Measurements from ENCODE around the gene NOS1AP.

DNA sequence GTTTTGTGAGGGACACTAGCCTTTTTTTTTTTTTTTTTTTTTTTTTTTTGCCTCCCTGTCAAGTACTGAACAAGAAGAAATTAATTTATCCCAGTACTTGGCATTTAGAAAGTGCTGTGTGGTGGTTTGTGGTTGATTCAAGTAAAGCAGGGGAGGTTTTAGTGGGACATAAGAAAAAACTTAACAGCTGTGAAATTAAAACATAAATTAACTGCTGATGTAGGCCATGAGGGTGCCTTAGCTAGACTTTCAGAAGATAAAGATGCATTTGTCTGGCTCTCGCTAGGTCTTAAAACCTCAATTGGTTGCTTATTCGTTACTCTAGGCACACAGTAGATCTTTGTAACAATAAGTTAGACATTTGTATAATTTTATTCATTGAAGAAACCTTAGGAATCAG, 254.9 kb downstream of the NOS1AP start:
- no peak for TF ChIP-seq CTCF (conservative IDR thresholded peaks at IDR 0.05; ENCODE audit: low read depth in 2 of 2)
- no peak for TF ChIP-seq POLR2AphosphoS5 (IDR thresholded peaks at IDR 0.05; ENCODE audit: low read depth)
- TF ChIP-seq, protein P1, sequence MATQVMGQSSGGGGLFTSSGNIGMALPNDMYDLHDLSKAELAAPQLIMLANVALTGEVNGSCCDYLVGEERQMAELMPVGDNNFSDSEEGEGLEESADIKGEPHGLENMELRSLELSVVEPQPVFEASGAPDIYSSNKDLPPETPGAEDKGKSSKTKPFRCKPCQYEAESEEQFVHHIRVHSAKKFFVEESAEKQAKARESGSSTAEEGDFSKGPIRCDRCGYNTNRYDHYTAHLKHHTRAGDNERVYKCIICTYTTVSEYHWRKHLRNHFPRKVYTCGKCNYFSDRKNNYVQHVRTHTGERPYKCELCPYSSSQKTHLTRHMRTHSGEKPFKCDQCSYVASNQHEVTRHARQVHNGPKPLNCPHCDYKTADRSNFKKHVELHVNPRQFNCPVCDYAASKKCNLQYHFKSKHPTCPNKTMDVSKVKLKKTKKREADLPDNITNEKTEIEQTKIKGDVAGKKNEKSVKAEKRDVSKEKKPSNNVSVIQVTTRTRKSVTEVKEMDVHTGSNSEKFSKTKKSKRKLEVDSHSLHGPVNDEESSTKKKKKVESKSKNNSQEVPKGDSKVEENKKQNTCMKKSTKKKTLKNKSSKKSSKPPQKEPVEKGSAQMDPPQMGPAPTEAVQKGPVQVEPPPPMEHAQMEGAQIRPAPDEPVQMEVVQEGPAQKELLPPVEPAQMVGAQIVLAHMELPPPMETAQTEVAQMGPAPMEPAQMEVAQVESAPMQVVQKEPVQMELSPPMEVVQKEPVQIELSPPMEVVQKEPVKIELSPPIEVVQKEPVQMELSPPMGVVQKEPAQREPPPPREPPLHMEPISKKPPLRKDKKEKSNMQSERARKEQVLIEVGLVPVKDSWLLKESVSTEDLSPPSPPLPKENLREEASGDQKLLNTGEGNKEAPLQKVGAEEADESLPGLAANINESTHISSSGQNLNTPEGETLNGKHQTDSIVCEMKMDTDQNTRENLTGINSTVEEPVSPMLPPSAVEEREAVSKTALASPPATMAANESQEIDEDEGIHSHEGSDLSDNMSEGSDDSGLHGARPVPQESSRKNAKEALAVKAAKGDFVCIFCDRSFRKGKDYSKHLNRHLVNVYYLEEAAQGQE (IDR thresholded peaks at IDR 0.05; ENCODE audit: unreplicated experiment) = no peak
- no peak for TF ChIP-seq EZH2 (IDR thresholded peaks at IDR 0.05; ENCODE audit: low read depth, unreplicated experiment)
- no peak for TF ChIP-seq JUNB (IDR thresholded peaks at IDR 0.05; ENCODE audit: unreplicated experiment)
- no peak for TF ChIP-seq CREB1 (CRISPR knock-in tag; IDR thresholded peaks at IDR 0.05; ENCODE audit: low read depth)
- TF ChIP-seq EZH2phosphoT487 (IDR thresholded peaks at IDR 0.05; ENCODE audit: unreplicated experiment) = no peak
- no peak for TF ChIP-seq ZNF114 (CRISPR knock-in tag; IDR thresholded peaks at IDR 0.05)
- TF ChIP-seq NANOG (IDR thresholded peaks at IDR 0.05; ENCODE audit: borderline replicate concordance) = no peak
- no peak for TF ChIP-seq ZNF462 (CRISPR knock-in tag; IDR thresholded peaks at IDR 0.05)
- TF ChIP-seq ZNF331 (CRISPR knock-in tag; IDR thresholded peaks at IDR 0.05; ENCODE audit: low read depth) = no peak
